GM13976 (cell line): ENCODE data around the gene NR2C2.

Source experiments
- DNase-seq: peaks from one replicate; pipeline ENCODE4 v3.0.0; 2012; ENCODE audit warnings: low spot score
- CTCF ChIP-seq: IDR thresholded peaks from 2 replicates; pipeline ENCODE4 v1.5.1; 2012; ENCODE audit warnings: borderline replicate concordance, mild to moderate bottlenecking; ENCODE audit not compliant: insufficient read depth; ENCODE audit errors: extremely low read depth, missing control alignments, control extremely low read depth
- in situ Hi-C: fragments of 300-500 bp; cut with MboI; formaldehyde crosslinking; loops from one replicate; pipeline ENCODE4 v1.12.0; 2022; ENCODE audit warnings: low sequenced_read_pairs, mixed read lengths, inconsistent platforms; ENCODE audit not compliant: unreplicated experiment

The NR2C2 gene

GRCh38 chr3:14913071-14913925, 34.1 kb upstream of the NR2C2 start:
- no peak for DNase-seq
- no peak for TF ChIP-seq CTCF
- in situ Hi-C loops, result loop anchor here (25.0 kb wide), 1 partner anchor 251 kb away; the partner anchor contains the start of gene CCDC174

GRCh38 chr3:14913926-14914778, 33.2 kb upstream of the NR2C2 start:
- DNase-seq, result peak; percentile 18
- no peak for TF ChIP-seq CTCF
- in situ Hi-C loops, result loop anchor here (25.0 kb wide), 1 partner anchor 252 kb away; the partner anchor contains the start of gene CCDC174

GRCh38 chr3:14914779-14915117, 32.6 kb upstream of the NR2C2 start:
- in situ Hi-C loops, result loop anchor here (25.0 kb wide), 1 partner anchor 252 kb away; the partner anchor contains the start of gene CCDC174
- no peak for DNase-seq
- no peak for TF ChIP-seq CTCF

GRCh38 chr3:14915636-14916222, 31.7 kb upstream of the NR2C2 start:
- in situ Hi-C loops, result loop anchor here (25.0 kb wide), 1 partner anchor 253 kb away; the partner anchor contains the start of gene CCDC174
- TF ChIP-seq CTCF, result peak; percentile 17
- DNase-seq, result peak; percentile 49

- no peak for TF ChIP-seq CTCF
- in situ Hi-C loops, result loop anchor here (25.0 kb wide), 1 partner anchor 256 kb away; the partner anchor contains the start of gene CCDC174
- DNase-seq, result no peak
Observed at GRCh38 chr3:14918356-14918860, 29.0 kb upstream of the NR2C2 start.

- TF ChIP-seq CTCF, result no peak
- DNase-seq, result peak; percentile 11
- in situ Hi-C loops, result loop anchor here (10.0 to 25.0 kb wide), 2 partner anchors 126 to 258 kb away; partner anchors contain the start of gene CCDC174
Observed at GRCh38 chr3:14920536-14920935, 26.8 kb upstream of the NR2C2 start.
